Prostate gland (tissue), 2 donors: ENCODE data around the gene HENMT1.

Experiments
- POLR2A ChIP-seq: fragments of 450-650 bp; IDR thresholded peaks from one replicate; pipeline ENCODE4 v1.6.1; 2016; ENCODE audit warnings: antibody characterized with exemption, mild to moderate bottlenecking
- POLR2AphosphoS5 ChIP-seq: sonication (generic); formaldehyde crosslinking; IDR thresholded peaks from one replicate; pipeline ENCODE4 v1.6.1; 2017; ENCODE audit warnings: antibody characterized with exemption
- TF ChIP-seq, protein P1 (sequence below), 4 experiments: fragments of 200-600 bp in 2 of 4; fragments of 450-650 bp in 2 of 4; sonication (generic) in 2 of 4; IDR thresholded peaks; 1 replicate in 3 of 4; 2 replicates in 1 of 4; pipeline ENCODE4 v1.5.1; 2016 to 2019; ENCODE audit warnings: antibody characterized with exemption in 4 of 4, mild to moderate bottlenecking in 2 of 4, moderate library complexity in 2 of 4

DNA sequence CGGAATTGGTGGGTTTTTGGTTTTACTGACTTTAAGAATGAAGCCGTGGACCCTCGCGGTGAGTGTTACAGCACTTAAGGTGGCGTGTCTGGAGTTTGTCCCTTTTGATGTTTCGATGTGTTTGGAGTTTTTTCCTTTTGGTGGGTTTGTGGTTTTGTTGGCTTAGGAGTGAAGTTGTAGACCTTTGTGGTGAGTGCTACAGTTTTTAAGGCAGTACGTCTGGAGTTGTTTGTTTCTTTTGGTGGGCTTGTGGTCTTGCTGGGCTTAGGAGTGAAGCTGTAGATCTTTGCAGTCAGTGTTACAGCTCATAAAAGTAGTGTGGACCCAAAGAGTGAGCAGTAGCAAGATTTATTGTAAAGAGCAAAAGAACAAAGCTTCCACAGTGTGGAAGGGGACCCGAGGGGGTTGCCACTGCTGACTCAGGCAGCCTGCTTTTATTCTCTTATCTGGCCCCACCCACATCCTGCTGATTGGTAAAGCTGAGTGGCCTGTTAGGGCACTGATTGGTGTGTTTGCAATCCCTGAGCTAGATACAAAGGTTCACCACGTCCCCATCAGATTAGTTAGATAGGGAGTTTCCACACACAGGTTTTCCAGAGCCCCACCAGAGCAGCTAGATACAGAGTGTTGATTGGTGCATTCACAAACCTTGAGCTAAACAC lies 20.9 kb downstream of the HENMT1 start:
- no peak for TF ChIP-seq POLR2AphosphoS5
- TF ChIP-seq, protein P1, sequence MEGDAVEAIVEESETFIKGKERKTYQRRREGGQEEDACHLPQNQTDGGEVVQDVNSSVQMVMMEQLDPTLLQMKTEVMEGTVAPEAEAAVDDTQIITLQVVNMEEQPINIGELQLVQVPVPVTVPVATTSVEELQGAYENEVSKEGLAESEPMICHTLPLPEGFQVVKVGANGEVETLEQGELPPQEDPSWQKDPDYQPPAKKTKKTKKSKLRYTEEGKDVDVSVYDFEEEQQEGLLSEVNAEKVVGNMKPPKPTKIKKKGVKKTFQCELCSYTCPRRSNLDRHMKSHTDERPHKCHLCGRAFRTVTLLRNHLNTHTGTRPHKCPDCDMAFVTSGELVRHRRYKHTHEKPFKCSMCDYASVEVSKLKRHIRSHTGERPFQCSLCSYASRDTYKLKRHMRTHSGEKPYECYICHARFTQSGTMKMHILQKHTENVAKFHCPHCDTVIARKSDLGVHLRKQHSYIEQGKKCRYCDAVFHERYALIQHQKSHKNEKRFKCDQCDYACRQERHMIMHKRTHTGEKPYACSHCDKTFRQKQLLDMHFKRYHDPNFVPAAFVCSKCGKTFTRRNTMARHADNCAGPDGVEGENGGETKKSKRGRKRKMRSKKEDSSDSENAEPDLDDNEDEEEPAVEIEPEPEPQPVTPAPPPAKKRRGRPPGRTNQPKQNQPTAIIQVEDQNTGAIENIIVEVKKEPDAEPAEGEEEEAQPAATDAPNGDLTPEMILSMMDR (IDR thresholded peaks at IDR 0.05): no peak
- no peak for TF ChIP-seq POLR2A
